Activated CD8-positive, alpha-beta T cell treated with anti-CD3 and anti-CD28 coated beads, Interleukin-2, amount 10 ng/mL, durations not matched to agents 7 days and 5 days (primary cell): ENCODE data around the gene DISP3. TPM values are rescaled to one million over a fixed set of nuclear protein-coding genes. Genes with fewer than 3 reads are reported as not detected.

Source experiments
- ATAC-seq: fragments of 150-1000 bp; cut with Tn5 transposase; one replicate; pipeline ENCODE4 v1.10.0; 2021; ENCODE audit warnings: moderate library complexity
- CTCF ChIA-PET: fragments of 350-600 bp; sonication (Branson Sonifier 250); formaldehyde crosslinking; loops from one replicate; lab custom pipeline; 2021; ENCODE audit warnings: antibody characterized with exemption; lab: Charles Lee
- POLR2A ChIA-PET: fragments of 350-600 bp; sonication (Branson Sonifier 250); formaldehyde crosslinking; loops from one replicate; lab custom pipeline; 2021; ENCODE audit warnings: antibody characterized with exemption; lab: Charles Lee
- DNase-seq: peaks from one replicate; pipeline ENCODE4 v3.0.0-alpha.2; 2020
- H3K27ac Mint-ChIP-seq: one replicate; pipeline ENCODE4 v1.8.0; 2021; ENCODE audit warnings: mild to moderate bottlenecking, mixed read lengths
- H3K27me3 Mint-ChIP-seq: one replicate; pipeline ENCODE4 v1.8.0; 2021; ENCODE audit warnings: low read depth, mixed read lengths
- H3K36me3 Mint-ChIP-seq: one replicate; pipeline ENCODE4 v1.8.0; 2021; ENCODE audit warnings: low read depth, mixed read lengths
- H3K4me1 Mint-ChIP-seq: one replicate; pipeline ENCODE4 v1.8.0; 2021; ENCODE audit warnings: low read depth, mixed read lengths
- H3K4me3 Mint-ChIP-seq: one replicate; pipeline ENCODE4 v1.8.0; 2021; ENCODE audit warnings: mild to moderate bottlenecking, mixed read lengths
- H3K9me3 Mint-ChIP-seq: one replicate; pipeline ENCODE4 v1.8.0; 2022; ENCODE audit warnings: mixed read lengths; ENCODE audit not compliant: insufficient read depth
- total RNA-seq, 2 experiments: library from RNA; stranded (reverse); gene quantifications; one replicate each; pipeline ENCODE4 v1.2.3, GENCODE V29; 2021

Gene DISP3
- total RNA-seq, 2 experiments from 2014 or later = 0.42 to 0.55 TPM

GRCh38 chr1:11443961-11444658, 34.8 kb upstream of the DISP3 start:
- Mint-ChIP-seq H3K27ac (no peak overlapping the region), H3K36me3 (no peaks in the 10 kb centered on the region), H3K4me1 (no peaks in the 10 kb centered on the region), H3K4me3 (no peak overlapping the region), H3K9me3 (no peaks in the 10 kb centered on the region), H3K27me3 (peaks cover 12% of the 10 kb centered on the region)
- ATAC-seq = no peak
- no peak for DNase-seq
- CTCF ChIA-PET = no interaction called here
- POLR2A ChIA-PET = no interaction called here

- Mint-ChIP-seq H3K27ac (no peak overlapping the region), H3K4me1 (no peaks in the 10 kb centered on the region), H3K9me3 (no peaks in the 10 kb centered on the region), H3K4me3 (no peak overlapping the region), H3K36me3 (no peaks in the 10 kb centered on the region), H3K27me3 (peaks cover 10% of the 10 kb centered on the region)
- POLR2A ChIA-PET = no interaction called here
- no peak for ATAC-seq
- no peak for DNase-seq
- CTCF ChIA-PET = no interaction called here
Observed at GRCh38 chr1:11444907-11445306, 34.0 kb upstream of the DISP3 start.

GRCh38 chr1:11447903-11448302, 31.1 kb upstream of the DISP3 start:
- Mint-ChIP-seq H3K36me3 (no peaks in the 10 kb centered on the region), H3K27ac (no peak overlapping the region), H3K27me3 (peaks cover 3% of the 10 kb centered on the region), H3K4me3 (no peak overlapping the region), H3K4me1 (no peaks in the 10 kb centered on the region), H3K9me3 (no peaks in the 10 kb centered on the region)
- DNase-seq = no peak
- CTCF ChIA-PET = no interaction called here
- no peak for ATAC-seq
- POLR2A ChIA-PET = no interaction called here

- DNase-seq = no peak
- H3K4me1 Mint-ChIP-seq = no peaks in the 10 kb centered on the region
- POLR2A ChIA-PET = no interaction called here
- no peak for ATAC-seq
- H3K27ac Mint-ChIP-seq = no peak overlapping the region
- no peaks in the 10 kb centered on the region for H3K36me3 Mint-ChIP-seq
- H3K9me3 Mint-ChIP-seq = no peaks in the 10 kb centered on the region
- no peaks in the 10 kb centered on the region for H3K27me3 Mint-ChIP-seq
- CTCF ChIA-PET = no interaction called here
- H3K4me3 Mint-ChIP-seq = no peak overlapping the region
Observed at GRCh38 chr1:11448373-11449099, 30.4 kb upstream of the DISP3 start.

- DNase-seq (no peak), ATAC-seq (no peak)
- H3K4me1 Mint-ChIP-seq = no peaks in the 10 kb centered on the region
- no peaks in the 10 kb centered on the region for H3K27me3 Mint-ChIP-seq
- H3K4me3 Mint-ChIP-seq = no peak overlapping the region
- no peak overlapping the region for H3K27ac Mint-ChIP-seq
- ChIA-PET CTCF (no interaction called here), POLR2A (no interaction called here)
- no peaks in the 10 kb centered on the region for H3K9me3 Mint-ChIP-seq
- H3K36me3 Mint-ChIP-seq = no peaks in the 10 kb centered on the region
Observed at GRCh38 chr1:11449100-11449403, 29.9 kb upstream of the DISP3 start.

- Mint-ChIP-seq H3K27me3 (no peaks in the 10 kb centered on the region), H3K9me3 (no peaks in the 10 kb centered on the region), H3K36me3 (no peaks in the 10 kb centered on the region), H3K4me3 (no peak overlapping the region), H3K27ac (peak overlapping the region; percentile 16), H3K4me1 (no peaks in the 10 kb centered on the region)
- ChIA-PET POLR2A (no interaction called here), CTCF (no interaction called here)
- ATAC-seq = no peak
- DNase-seq = no peak
Observed at GRCh38 chr1:11450310-11450709, 28.6 kb upstream of the DISP3 start.

- ATAC-seq (no peak), DNase-seq (no peak)
- Mint-ChIP-seq H3K4me1 (peaks cover 9% of the 10 kb centered on the region), H3K27me3 (peaks cover 5% of the 10 kb centered on the region), H3K27ac (no peak overlapping the region), H3K4me3 (no peak overlapping the region), H3K9me3 (no peaks in the 10 kb centered on the region), H3K36me3 (no peaks in the 10 kb centered on the region)
- ChIA-PET CTCF (no interaction called here), POLR2A (no interaction called here)
Observed at GRCh38 chr1:11453742-11454491, 25.0 kb upstream of the DISP3 start.

- H3K27me3 Mint-ChIP-seq = peaks cover 5% of the 10 kb centered on the region
- no peaks in the 10 kb centered on the region for H3K9me3 Mint-ChIP-seq
- H3K4me3 Mint-ChIP-seq = no peak overlapping the region
- no peak for DNase-seq
- ChIA-PET CTCF (no interaction called here), POLR2A (interaction anchor here (0.6 kb wide), 1 partner anchor 220 kb away, joined by 3 read pairs; no protein-coding TSS in a partner anchor)
- H3K4me1 Mint-ChIP-seq = peaks cover 9% of the 10 kb centered on the region
- H3K36me3 Mint-ChIP-seq = no peaks in the 10 kb centered on the region
- ATAC-seq = no peak
- H3K27ac Mint-ChIP-seq = no peak overlapping the region
Observed at GRCh38 chr1:11455967-11456570, 22.9 kb upstream of the DISP3 start.

GRCh38 chr1:11456965-11457364, 22.0 kb upstream of the DISP3 start:
- no peak overlapping the region for H3K27ac Mint-ChIP-seq
- DNase-seq = no peak
- no peak overlapping the region for H3K4me3 Mint-ChIP-seq
- peaks cover 9% of the 10 kb centered on the region for H3K4me1 Mint-ChIP-seq
- no peaks in the 10 kb centered on the region for H3K9me3 Mint-ChIP-seq
- ATAC-seq = no peak
- POLR2A ChIA-PET = no interaction called here
- H3K27me3 Mint-ChIP-seq = peaks cover 5% of the 10 kb centered on the region
- CTCF ChIA-PET = no interaction called here
- no peaks in the 10 kb centered on the region for H3K36me3 Mint-ChIP-seq

GRCh38 chr1:11458811-11459275, 20.1 kb upstream of the DISP3 start:
- POLR2A ChIA-PET = no interaction called here
- no peak overlapping the region for H3K4me3 Mint-ChIP-seq
- ATAC-seq (no peak), DNase-seq (no peak)
- CTCF ChIA-PET = no interaction called here
- no peaks in the 10 kb centered on the region for H3K36me3 Mint-ChIP-seq
- no peak overlapping the region for H3K27ac Mint-ChIP-seq
- peaks cover 9% of the 10 kb centered on the region for H3K4me1 Mint-ChIP-seq
- H3K9me3 Mint-ChIP-seq = no peaks in the 10 kb centered on the region
- H3K27me3 Mint-ChIP-seq = peaks cover 8% of the 10 kb centered on the region

- no peak for DNase-seq
- CTCF ChIA-PET = no interaction called here
- H3K27ac Mint-ChIP-seq = no peak overlapping the region
Observed at GRCh38 chr1:11461531-11462137, 17.3 kb upstream of the DISP3 start.

More at GRCh38 chr1:11461531-11462137, 17.3 kb upstream of the DISP3 start:
- no peak for ATAC-seq
- no peak overlapping the region for H3K4me3 Mint-ChIP-seq
- POLR2A ChIA-PET = no interaction called here
- H3K27me3 Mint-ChIP-seq = peaks cover 10% of the 10 kb centered on the region
- no peaks in the 10 kb centered on the region for H3K9me3 Mint-ChIP-seq
- peaks cover 7% of the 10 kb centered on the region for H3K4me1 Mint-ChIP-seq
- no peaks in the 10 kb centered on the region for H3K36me3 Mint-ChIP-seq
